ENCODE measurements around the gene CFAP119.

DNA sequence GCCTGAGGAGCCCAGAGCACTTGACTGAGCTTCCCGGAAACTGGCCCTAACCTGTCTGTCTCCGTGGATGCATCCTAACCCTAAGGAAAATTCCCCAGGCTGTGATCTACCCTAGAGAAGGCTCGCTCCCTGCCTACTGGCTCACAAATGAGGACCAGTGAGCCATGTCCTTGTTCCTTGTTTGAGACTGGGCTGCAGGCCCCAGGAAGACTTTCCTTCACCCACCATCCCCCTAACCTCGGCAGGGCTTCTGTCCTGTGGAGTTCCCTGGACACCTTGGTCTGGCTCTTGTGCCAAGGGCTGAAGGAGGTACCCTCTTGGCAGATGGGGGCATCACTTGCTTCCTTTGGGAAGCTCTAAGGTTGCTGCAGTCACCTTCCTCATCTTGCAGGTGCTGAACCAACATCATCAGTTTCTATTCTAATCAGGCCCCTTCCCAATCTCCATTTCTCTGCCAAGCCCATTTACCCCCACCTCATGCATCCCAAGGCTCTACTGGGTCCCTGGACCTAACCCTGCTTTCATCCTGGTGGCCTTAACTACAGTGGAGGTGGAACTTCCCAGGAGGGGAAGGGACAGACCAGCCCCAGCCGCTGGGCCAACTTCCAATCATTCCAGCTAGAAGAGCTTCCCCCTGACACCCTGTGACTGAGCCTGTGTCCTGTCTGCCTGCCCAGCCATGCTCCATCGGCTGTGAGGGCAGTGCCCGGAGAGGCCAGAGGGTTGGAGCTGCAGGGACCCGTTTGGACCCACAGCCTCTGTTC, 12.7 kb upstream of the CFAP119 start:
- TF ChIP-seq, protein P1, sequence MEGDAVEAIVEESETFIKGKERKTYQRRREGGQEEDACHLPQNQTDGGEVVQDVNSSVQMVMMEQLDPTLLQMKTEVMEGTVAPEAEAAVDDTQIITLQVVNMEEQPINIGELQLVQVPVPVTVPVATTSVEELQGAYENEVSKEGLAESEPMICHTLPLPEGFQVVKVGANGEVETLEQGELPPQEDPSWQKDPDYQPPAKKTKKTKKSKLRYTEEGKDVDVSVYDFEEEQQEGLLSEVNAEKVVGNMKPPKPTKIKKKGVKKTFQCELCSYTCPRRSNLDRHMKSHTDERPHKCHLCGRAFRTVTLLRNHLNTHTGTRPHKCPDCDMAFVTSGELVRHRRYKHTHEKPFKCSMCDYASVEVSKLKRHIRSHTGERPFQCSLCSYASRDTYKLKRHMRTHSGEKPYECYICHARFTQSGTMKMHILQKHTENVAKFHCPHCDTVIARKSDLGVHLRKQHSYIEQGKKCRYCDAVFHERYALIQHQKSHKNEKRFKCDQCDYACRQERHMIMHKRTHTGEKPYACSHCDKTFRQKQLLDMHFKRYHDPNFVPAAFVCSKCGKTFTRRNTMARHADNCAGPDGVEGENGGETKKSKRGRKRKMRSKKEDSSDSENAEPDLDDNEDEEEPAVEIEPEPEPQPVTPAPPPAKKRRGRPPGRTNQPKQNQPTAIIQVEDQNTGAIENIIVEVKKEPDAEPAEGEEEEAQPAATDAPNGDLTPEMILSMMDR (IDR thresholded peaks at IDR 0.05; ENCODE audit: low read length): no peak
- TF ChIP-seq EZH2 (IDR thresholded peaks at IDR 0.05; ENCODE audit: borderline replicate concordance, low read length): no peak

All from OCI-LY1 (cell line).